Right cardiac atrium (tissue), 5 donors: ENCODE measurements around the gene MAGEA10. TPM values are rescaled to one million over a fixed set of nuclear protein-coding genes. Genes with fewer than 3 reads are reported as not detected.
"Not testable (repeated sequence)": the region's sequence is repeated elsewhere in the genome, so short reads cannot be mapped to it uniquely, and the experiment has no call there.

Source experiments
- ATAC-seq, 2 donors: fragments of 200-7000 bp; cut with Tn5 transposase; one replicate each; pipeline versions ENCODE4 v1.8.0 to v1.9.1; 2020; ENCODE audit warnings: moderate library complexity in 2 of 2, mild to moderate bottlenecking in 1 of 2
- DNase-seq, 3 donors: peaks; one replicate each; pipeline ENCODE4 v3.0.0-alpha.2; 2020
- H3K27ac ChIP-seq: one replicate; pipeline ENCODE4 v1.5.1; 2013; ENCODE audit warnings: mild to moderate bottlenecking, low read length, control low read depth, moderate library complexity
- H3K27me3 ChIP-seq: one replicate; pipeline ENCODE4 v1.6.1; 2013; ENCODE audit not compliant: control insufficient read depth, insufficient read depth
- H3K4me1 ChIP-seq: one replicate; pipeline ENCODE4 v1.6.1; 2013; ENCODE audit warnings: low read length; ENCODE audit not compliant: control insufficient read depth, insufficient read depth
- H3K4me3 ChIP-seq: one replicate; pipeline ENCODE4 v1.5.1; 2013; ENCODE audit warnings: low read length, control low read depth
- H3K9me3 ChIP-seq: one replicate; pipeline ENCODE4 v1.6.1; 2013; ENCODE audit warnings: low read length; ENCODE audit not compliant: control insufficient read depth
- WGBS: extraction: QIAGEN DNeasy Blood & Tissue Kit; methylation state at CpG from one replicate; pipeline ENCODE4 v1.1.7; 2013; 5-methylcytosine and 5-hydroxymethylcytosine counted together
- intact Hi-C, 4 donors: fragments of 100-400 bp; cut with DNase I; formaldehyde crosslinking; loops; one replicate each; pipeline versions ENCODE4 v1.11.0 to v1.14.0; 2022 to 2023
- long read RNA-seq, 4 donors: library from polyadenylated mRNA; unstranded; transcript quantifications; one replicate each; pipeline ENCODE4 v2.0.0, GENCODE V29; 2020 to 2021
- polyA plus RNA-seq: library from polyadenylated mRNA; stranded (reverse); fragments of 200-250 nt; gene quantifications from one replicate; pipeline ENCODE4 v1.2.3, GENCODE V29; 2013
- total RNA-seq, 4 donors: library from RNA; stranded (reverse); fragmentation: NEBNext Ultra II Directional; extraction: Animal tissue kit (Norgen Biotek cat#: 25700); gene quantifications; one replicate each; pipeline ENCODE4 v1.2.1, GENCODE V29; 2021
- donor health status: healthy with polysubstance abuse.
- donor health status: DM: no; HTN: yes; CAD: no.
- donor health status: DM: no; HTN: no; CAD: no.
- donor health status: DM: no; HTN: yes; CAD: no; lungs with severe emphysema.
- donor health status: DM: yes; HTN: yes; CAD: no.

MAGEA10 gene
- total RNA-seq = not detected
- polyA plus RNA-seq = not detected
- long read RNA-seq, donor 1 = 0 reads
- long read RNA-seq, donor 2 = 0 reads
- long read RNA-seq, donor 3 = 0 reads
- long read RNA-seq, donor 4 = 0 reads

GRCh38 chrX:152138388-152138784 is at the start of gene MAGEA10:
MAGEA10 (minus strand) TSS chrX:152138577; CDS start chrX:152135620, 2,957 bp downstream.
- H3K4me3 ChIP-seq = no peak within 1 kb of the TSS
- H3K27me3 ChIP-seq = no peaks in the 10 kb centered on the region
- ATAC-seq (no peak), DNase-seq (peak in 1 of 3 donors; percentile 55)
- H3K4me1 ChIP-seq = no peaks in the 10 kb centered on the region
- no peak within 1 kb of the TSS for H3K27ac ChIP-seq
- intact Hi-C loops = no loop called here
- H3K9me3 ChIP-seq = no peaks in the 10 kb centered on the region
- 95% methylated on average over 16 of the region's 16 CpGs for WGBS

- ATAC-seq = no peak
- DNase-seq = no peak
- 79% methylated on average over 5 of the region's 5 CpGs for WGBS
- no peaks in the 10 kb centered on the region for H3K9me3 ChIP-seq
- H3K27ac ChIP-seq = no peak overlapping the region
- no peaks in the 10 kb centered on the region for H3K27me3 ChIP-seq
- no peaks in the 10 kb centered on the region for H3K4me1 ChIP-seq
- no peak overlapping the region for H3K4me3 ChIP-seq
- intact Hi-C loops = no loop called here
Observed at GRCh38 chrX:152177497-152178269, 39.3 kb upstream of the MAGEA10 start.

GRCh38 chrX:152177052-152177451 is 38.7 kb upstream of the MAGEA10 start:
- no peaks in the 10 kb centered on the region for H3K9me3 ChIP-seq
- no peak overlapping the region for H3K4me3 ChIP-seq
- no peak for ATAC-seq
- 48% methylated on average over 4 of the region's 4 CpGs for WGBS
- H3K27ac ChIP-seq = no peak overlapping the region
- H3K27me3 ChIP-seq = no peaks in the 10 kb centered on the region
- intact Hi-C loops = no loop called here
- no peak for DNase-seq
- no peaks in the 10 kb centered on the region for H3K4me1 ChIP-seq

GRCh38 chrX:152175892-152176291 is 37.5 kb upstream of the MAGEA10 start:
- H3K9me3 ChIP-seq, H3K4me3 ChIP-seq, ATAC-seq, H3K27me3 ChIP-seq, H3K27ac ChIP-seq, intact Hi-C loops, DNase-seq, H3K4me1 ChIP-seq: not testable (repeated sequence)
- WGBS = 90% methylated on average over 4 of the region's 4 CpGs

- H3K27ac ChIP-seq, H3K9me3 ChIP-seq, H3K4me1 ChIP-seq, ATAC-seq, H3K27me3 ChIP-seq, H3K4me3 ChIP-seq, DNase-seq, intact Hi-C loops: not testable (repeated sequence)
- whole genome bisulfite sequencing = 60% methylated on average over 1 of the region's 4 CpGs
Observed at GRCh38 chrX:152173923-152174322, 35.5 kb upstream of the MAGEA10 start.

GRCh38 chrX:152170621-152171020 is 32.2 kb upstream of the MAGEA10 start:
- intact Hi-C loops = no loop called here
- Histone ChIP-seq H3K27ac (no peak overlapping the region), H3K4me3 (no peak overlapping the region), H3K4me1 (no peaks in the 10 kb centered on the region), H3K9me3 (no peaks in the 10 kb centered on the region), H3K27me3 (no peaks in the 10 kb centered on the region)
- 67% methylated on average over 4 of the region's 4 CpGs for WGBS
- ATAC-seq (peak in 1 of 2 donors; percentile 79), DNase-seq (no peak)

- DNase-seq (no peak), ATAC-seq (no peak)
- H3K4me3 ChIP-seq = no peak overlapping the region
- no peaks in the 10 kb centered on the region for H3K4me1 ChIP-seq
- intact Hi-C loops = no loop called here
- H3K27ac ChIP-seq = no peak overlapping the region
- 71% methylated on average over 2 of the region's 2 CpGs for WGBS
- no peaks in the 10 kb centered on the region for H3K9me3 ChIP-seq
- H3K27me3 ChIP-seq = no peaks in the 10 kb centered on the region
Observed at GRCh38 chrX:152165033-152165743, 26.8 kb upstream of the MAGEA10 start.

- 75% methylated on average over 2 of the region's 2 CpGs for WGBS
- DNase-seq = no peak
- H3K27ac ChIP-seq = no peak overlapping the region
- no peaks in the 10 kb centered on the region for H3K27me3 ChIP-seq
- no peaks in the 10 kb centered on the region for H3K9me3 ChIP-seq
- intact Hi-C loops = no loop called here
- ATAC-seq = no peak
- no peak overlapping the region for H3K4me3 ChIP-seq
- no peaks in the 10 kb centered on the region for H3K4me1 ChIP-seq
Observed at GRCh38 chrX:152157042-152157441, 18.7 kb upstream of the MAGEA10 start.

- no peak for ATAC-seq
- Histone ChIP-seq H3K27ac (no peak overlapping the region), H3K27me3 (no peaks in the 10 kb centered on the region), H3K4me3 (no peak overlapping the region), H3K4me1 (no peaks in the 10 kb centered on the region), H3K9me3 (no peaks in the 10 kb centered on the region)
- WGBS = 70% methylated on average over 2 of the region's 2 CpGs
- intact Hi-C loops = no loop called here
- no peak for DNase-seq
Observed at GRCh38 chrX:152155766-152156310, 17.5 kb upstream of the MAGEA10 start.

- intact Hi-C loops = no loop called here
- 50% methylated on average over 1 of the region's 1 CpG for WGBS
- no peaks in the 10 kb centered on the region for H3K27me3 ChIP-seq
- H3K9me3 ChIP-seq = no peaks in the 10 kb centered on the region
- ATAC-seq = no peak
- H3K27ac ChIP-seq = no peak overlapping the region
- no peaks in the 10 kb centered on the region for H3K4me1 ChIP-seq
- DNase-seq = no peak
- H3K4me3 ChIP-seq = no peak overlapping the region
Observed at GRCh38 chrX:152154050-152154449, 15.7 kb upstream of the MAGEA10 start.

- 76% methylated on average over 3 of the region's 3 CpGs for WGBS
- intact Hi-C loops = no loop called here
- DNase-seq = no peak
Observed at GRCh38 chrX:152151256-152151655, 12.9 kb upstream of the MAGEA10 start.

More at GRCh38 chrX:152151256-152151655, 12.9 kb upstream of the MAGEA10 start:
- no peaks in the 10 kb centered on the region for H3K27me3 ChIP-seq
- no peaks in the 10 kb centered on the region for H3K4me1 ChIP-seq
- no peaks in the 10 kb centered on the region for H3K9me3 ChIP-seq
- no peak overlapping the region for H3K27ac ChIP-seq
- H3K4me3 ChIP-seq = no peak overlapping the region
- ATAC-seq = no peak
